Right lobe of liver (tissue), 4 donors: ENCODE results near the gene RHBDL2.

Source experiments
- POLR2A ChIP-seq: fragments of 450-650 bp; IDR thresholded peaks from one replicate; pipeline ENCODE4 v1.6.1; 2017; ENCODE audit warnings: antibody characterized with exemption, mild to moderate bottlenecking
- TF ChIP-seq, protein P1 (sequence below), 4 donors: fragments of 200-600 bp in 3 of 4; fragments of 450-650 bp in 1 of 4; IDR thresholded peaks; one replicate each; pipeline versions ENCODE4 v1.5.1 to v1.8.0; 2016 to 2022; ENCODE audit warnings: antibody characterized with exemption in 4 of 4, mild to moderate bottlenecking in 2 of 4
- donor health status: DM: no; HTN: no; CAD: no.
- donor health status: DM: no; HTN: no; CAD: no.
- donor health status: DM: no; HTN: yes; CAD: no.

DNA sequence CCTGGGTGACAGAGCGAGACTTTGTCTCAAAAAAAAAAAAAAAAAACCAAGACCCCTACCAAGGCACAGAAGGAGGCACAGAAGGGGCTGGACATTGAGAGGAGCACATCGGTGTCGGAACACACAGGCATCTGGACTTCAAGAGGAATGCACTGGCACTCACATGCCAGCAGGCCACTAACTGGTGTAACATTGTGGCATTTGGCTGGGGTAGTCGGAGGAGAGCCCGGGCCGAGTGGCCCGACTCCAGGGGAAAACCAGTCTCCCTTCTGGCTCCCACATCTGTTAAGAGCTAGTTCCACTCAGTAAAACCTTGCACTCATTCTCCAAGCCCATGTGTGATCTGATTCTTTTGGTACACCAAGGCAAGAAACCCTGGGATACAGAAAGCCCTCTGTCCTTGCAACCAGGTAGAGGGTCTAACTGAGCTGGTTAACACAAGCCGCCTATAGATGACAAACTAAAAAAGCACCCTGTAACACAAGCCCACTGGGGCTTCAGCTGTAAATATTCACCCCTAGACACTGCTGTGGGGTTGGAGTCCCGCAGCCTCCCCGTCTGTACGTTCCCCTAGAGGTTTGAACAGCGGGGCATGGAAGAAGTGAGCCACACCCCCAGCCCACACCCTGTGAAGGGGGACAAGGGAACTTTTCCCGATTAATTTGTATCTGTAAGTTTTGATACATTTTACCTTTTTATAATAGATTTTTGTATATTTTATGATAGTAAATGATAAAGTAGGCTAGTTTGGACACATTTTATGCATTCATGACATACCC, 32.2 kb upstream of the RHBDL2 start:
- no peak for TF ChIP-seq POLR2A
- TF ChIP-seq, protein P1, sequence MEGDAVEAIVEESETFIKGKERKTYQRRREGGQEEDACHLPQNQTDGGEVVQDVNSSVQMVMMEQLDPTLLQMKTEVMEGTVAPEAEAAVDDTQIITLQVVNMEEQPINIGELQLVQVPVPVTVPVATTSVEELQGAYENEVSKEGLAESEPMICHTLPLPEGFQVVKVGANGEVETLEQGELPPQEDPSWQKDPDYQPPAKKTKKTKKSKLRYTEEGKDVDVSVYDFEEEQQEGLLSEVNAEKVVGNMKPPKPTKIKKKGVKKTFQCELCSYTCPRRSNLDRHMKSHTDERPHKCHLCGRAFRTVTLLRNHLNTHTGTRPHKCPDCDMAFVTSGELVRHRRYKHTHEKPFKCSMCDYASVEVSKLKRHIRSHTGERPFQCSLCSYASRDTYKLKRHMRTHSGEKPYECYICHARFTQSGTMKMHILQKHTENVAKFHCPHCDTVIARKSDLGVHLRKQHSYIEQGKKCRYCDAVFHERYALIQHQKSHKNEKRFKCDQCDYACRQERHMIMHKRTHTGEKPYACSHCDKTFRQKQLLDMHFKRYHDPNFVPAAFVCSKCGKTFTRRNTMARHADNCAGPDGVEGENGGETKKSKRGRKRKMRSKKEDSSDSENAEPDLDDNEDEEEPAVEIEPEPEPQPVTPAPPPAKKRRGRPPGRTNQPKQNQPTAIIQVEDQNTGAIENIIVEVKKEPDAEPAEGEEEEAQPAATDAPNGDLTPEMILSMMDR (IDR thresholded peaks at IDR 0.05): no peak
